NK-92 treated with Interleukin-12 subunit alpha and Interleukin-12 subunit beta, amount 100 ng/mL, for 24 hours (cell line): ENCODE measurements around the gene THSD7B.
A peak's percentile ranks its signal among the peaks of the same experiment; 100 is the strongest.
"Not testable (repeated sequence)": the region's sequence is repeated elsewhere in the genome, so short reads cannot be mapped to it uniquely, and the experiment has no call there.

Experiments used
- DNase-seq: peaks from one replicate; lab custom pipeline; 2025; lab: John Stamatoyannopoulos, UW

Gene THSD7B

GRCh38 chr2:137696916-137697315, 931.6 kb downstream of the THSD7B start:
- DNase-seq = no peak

DNA sequence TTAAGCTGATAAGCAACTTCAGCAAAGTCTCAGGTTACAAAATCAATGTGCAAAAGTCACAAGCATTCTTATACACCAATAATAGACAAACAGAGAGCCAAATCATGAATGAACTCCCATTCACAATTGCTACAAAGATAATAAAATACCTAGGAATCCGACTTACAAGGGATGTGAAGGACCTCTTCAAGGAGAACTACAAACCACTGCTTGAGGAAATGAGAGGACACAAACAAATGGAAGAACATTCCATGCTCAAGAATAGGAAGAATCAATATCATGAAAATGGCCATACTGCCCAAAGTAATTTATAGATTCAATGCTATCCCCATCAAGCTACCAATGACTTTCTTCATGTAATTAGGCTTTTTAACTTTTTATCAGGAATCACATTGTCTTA, 934.9 kb downstream of the THSD7B start:
- not testable (repeated sequence) for DNase-seq

DNA sequence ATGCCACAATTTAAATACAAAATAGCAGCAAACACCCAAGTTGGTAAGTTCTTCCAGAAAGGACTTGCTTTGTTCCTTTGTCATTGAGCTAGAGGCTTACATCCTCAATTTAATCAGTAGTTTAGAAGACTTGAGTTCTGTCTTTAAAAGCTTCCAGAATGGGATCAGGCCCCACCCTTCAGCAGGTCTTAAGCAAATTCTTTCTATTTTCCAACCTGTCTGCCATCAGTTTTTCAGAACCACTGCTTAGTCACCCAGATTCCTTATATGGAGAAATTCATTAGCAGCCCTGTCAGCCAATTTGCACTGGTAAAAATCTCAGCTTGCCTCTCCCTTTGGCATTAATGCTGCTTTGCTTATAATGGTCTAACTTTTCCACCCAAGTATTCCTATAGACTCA, 935.3 kb downstream of the THSD7B start:
- no peak for DNase-seq

- no peak for DNase-seq
Measured at GRCh38 chr2:137705296-137705695, 940.0 kb downstream of the THSD7B start.

DNA sequence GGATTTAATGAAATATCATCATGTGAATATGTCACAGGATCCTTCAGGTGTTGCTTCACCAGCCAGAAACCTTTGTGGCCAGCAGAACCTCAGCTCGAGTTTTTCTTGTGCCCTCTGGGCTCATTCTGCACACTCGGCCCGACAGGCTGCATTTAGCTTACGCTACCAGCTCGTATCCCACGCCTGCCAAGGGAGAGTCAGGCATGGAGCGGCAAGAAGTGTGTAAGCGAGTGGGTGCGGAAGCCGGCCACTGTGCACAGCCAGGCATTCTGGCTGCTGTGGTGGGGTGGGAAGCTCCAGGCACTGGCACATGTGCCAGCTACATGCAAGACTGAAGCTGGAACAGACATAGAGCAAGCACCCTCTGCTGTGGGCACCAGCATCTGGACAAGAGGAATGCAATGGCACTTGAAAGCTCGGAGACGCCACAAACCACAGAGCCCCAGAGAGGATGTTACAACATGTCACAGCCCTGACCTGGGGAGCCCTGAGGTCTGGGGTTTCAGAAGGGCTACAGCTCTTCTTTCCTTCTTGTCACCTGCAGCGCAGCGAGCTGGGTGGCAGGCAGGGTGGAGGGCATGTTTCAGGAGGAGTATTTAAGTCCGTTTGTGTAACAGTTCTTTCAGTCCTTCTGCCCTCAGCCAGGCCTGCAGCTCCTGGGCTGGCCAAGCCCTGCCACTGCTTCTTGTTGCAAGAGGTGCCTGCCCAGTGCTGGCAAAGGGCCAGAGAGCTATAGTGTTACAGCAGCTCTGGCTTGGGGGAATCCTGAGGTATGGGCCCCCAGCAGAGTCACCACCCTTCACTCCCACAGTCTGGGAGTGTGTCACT, 941.7 kb downstream of the THSD7B start:
- DNase-seq = peak; percentile 58

DNA sequence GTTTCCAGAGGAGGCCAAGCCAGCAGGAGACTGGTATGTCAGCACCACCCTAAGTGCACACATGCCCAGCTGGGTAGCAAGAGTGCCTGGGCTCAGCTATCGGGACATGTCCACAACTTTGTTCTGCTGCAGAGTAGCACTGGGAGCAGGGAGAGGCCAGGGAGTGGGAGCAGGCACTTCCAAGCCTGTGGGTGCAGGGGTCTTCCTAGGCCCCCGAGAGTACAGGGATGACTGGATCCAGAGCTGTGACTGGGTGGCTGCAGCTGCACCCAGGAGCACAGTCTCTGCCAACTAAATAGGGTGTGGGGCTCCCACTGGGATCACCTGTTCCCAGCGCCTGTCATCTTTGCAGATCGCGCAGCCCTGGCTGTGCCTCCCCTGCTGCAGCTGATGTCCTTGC, 943.0 kb downstream of the THSD7B start:
- no peak for DNase-seq

DNA sequence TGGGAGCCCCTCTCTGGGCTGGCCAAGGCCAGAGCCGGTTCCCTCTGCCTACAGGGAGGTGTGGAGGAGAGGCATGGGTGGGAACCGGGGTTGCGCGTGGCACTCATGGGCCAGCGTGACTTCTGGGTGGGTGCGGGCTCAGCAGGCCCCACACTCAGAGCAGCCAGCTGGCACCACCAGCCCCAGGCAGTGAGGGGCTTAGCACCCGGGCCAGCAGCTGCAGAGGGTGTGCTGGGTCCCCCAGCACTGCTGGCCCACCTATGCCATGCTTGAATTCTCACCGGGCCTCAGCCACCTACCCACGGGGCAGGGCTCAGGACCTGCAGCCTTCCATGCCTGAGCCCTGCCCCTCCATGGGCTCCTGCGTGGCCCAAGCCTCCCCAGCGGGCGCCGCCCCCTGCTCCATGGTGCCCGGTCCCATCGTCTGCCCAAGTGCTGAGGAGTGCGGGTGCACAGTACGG, 950.4 kb downstream of the THSD7B start:
- no peak for DNase-seq

DNA sequence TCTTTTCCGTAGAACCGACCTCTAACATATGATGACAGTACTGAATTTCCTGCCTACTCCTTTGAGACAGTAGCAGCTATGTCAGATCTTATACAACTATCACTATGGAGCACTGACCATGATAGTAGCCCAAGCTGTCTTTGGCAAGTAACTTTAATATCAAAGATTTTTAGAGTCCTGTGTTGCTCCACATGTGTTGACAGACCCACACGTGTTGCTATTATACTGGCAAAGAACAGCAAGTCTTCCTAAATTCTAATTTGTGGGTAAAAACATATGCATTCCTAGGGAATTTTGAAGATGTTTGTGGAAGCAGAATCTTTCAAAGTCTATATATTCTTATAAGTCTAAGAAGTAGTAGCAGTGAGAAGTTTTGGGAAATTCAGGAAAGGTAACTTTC, 953.4 kb downstream of the THSD7B start:
- no peak for DNase-seq

- no peak for DNase-seq
Measured at GRCh38 chr2:137721733-137722132, 956.4 kb downstream of the THSD7B start.

- DNase-seq = no peak
Measured at GRCh38 chr2:137724912-137725311, 959.6 kb downstream of the THSD7B start.
